Measurements from ENCODE around the gene ELP4. TPM values are rescaled to one million over a fixed set of nuclear protein-coding genes. Genes with fewer than 3 reads are reported as not detected.
"Not testable (repeated sequence)": the region's sequence is repeated elsewhere in the genome, so short reads cannot be mapped to it uniquely, and the experiment has no call there.

ELP4 gene, protein sequence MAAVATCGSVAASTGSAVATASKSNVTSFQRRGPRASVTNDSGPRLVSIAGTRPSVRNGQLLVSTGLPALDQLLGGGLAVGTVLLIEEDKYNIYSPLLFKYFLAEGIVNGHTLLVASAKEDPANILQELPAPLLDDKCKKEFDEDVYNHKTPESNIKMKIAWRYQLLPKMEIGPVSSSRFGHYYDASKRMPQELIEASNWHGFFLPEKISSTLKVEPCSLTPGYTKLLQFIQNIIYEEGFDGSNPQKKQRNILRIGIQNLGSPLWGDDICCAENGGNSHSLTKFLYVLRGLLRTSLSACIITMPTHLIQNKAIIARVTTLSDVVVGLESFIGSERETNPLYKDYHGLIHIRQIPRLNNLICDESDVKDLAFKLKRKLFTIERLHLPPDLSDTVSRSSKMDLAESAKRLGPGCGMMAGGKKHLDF
- 32.4 and 33.0 TPM in 2 replicates for total RNA-seq (2014; rRNA removed; shearing (Covaris generic))

DNA sequence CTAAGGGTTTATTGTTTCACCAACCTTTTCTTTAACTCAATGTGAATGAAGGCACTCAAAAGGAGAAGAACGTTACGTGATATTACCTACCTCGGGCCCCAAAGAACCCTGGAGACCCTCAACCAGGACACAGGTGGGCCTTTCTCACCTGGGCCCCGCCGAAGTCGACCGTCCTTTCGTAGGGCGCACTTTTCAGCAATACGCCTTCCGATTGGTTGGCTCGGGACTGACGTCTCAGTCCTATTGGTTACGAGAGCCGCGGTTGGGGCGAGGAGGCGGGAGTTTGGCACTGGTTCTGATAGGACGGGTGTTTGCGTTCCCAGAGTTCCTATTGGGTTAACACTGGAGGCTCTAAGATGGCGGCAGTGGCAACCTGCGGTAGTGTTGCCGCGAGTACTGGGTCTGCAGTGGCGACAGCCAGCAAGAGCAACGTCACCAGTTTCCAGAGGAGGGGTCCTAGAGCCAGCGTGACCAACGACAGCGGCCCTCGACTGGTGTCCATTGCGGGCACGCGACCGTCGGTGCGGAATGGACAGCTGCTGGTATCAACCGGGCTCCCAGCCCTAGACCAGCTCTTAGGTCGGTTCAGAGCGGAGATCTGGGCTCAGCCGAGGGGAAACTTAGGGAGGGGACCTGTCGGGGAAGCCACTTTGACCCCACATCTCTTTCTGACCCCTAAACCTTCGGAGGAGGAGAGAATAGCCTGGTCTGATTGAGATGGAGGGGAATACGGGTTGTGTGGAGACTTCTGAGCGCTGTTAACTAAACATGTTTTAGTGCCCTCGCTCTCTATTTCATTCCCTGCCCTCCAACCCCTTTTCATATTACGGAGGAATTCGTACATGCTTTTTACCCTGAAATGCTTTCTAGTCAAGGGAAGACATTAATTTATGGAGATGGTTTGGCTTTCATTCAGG is at the start of gene ELP4, which contains the start of gene IMMP1L:
Gene ELP4 (plus strand): TSS at position 339 of the 917 bp plus-strand sequence. CDS start 18 bp downstream, at position 357.
Gene IMMP1L (minus strand): TSS at position 194 of the 917 bp plus-strand sequence. CDS start 46,346 bp downstream, outside the sequence.
- peak; percentile 98 for DNase-seq (ENCODE audit: low spot score)

DNA sequence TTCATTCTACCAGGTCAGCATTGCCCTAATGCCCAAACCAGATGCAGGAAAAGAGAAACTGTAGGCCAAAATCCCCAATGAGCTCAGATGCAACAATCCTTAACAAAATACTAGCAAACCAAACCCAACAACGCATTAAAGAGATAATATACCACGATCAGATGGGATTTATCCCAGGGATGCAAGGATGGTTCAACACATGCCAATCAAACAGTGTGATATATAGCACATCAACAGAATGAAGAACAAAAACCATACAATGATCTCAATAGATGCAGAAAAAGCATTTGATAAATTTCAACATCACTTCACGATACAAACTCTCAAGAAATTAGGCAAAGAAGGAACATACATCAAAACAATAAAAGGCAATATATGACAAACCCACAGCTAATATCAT is 45.1 kb upstream of the ELP4 start:
- no peak for DNase-seq (ENCODE audit: low spot score)

DNA sequence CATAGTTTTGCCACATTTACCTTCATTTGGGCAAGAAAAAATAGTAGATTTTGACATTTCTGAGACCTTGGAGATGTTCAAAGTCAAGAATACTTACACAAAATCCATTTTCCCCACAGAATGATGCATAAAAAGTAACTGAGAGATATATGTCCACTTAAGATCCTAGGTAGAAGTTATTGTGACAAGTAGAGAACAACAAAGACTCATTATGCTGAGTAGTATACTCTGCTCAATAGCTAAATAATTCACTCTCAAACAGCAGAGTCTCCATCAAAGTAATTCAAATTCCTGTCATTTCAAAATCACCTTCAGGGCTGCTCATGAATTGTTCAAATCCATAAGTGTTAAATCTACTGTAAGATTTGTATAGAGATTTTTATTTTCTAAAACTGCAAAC is 35.5 kb upstream of the ELP4 start:
- no peak for DNase-seq (ENCODE audit: low spot score)

DNA sequence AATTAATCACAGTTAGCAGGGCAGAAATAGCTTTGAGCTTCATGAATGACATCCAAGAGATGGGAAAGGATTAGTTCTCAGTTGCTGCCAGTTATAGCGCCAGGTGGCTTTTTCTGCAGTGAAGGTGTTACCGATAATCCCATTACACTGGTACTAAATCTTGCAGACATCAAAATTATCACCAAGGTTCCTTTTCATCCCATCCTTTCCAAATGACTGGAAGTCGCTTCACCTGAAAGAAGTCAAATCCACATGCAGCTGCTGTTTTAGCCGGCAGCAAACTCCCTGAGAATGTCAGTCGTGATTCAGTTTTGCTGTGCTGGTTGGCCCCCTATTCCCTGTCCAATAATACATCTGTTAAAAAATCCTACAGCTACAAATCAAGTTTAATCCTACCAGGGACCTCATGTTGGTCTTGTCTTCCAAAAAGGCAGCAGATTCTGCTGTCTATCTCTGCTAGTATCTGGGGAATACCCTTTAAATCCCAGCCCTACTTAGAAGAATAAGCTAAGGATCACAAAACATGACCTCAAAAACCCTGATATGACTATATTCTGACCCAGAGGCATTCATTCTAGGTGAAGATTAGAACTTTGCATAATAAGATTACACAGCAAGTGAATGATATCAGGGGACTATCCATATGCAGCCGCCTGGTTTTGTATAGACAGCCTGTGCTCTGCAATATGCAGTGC is 31.9 kb upstream of the ELP4 start:
- DNase-seq (ENCODE audit: low spot score) = no peak

DNA sequence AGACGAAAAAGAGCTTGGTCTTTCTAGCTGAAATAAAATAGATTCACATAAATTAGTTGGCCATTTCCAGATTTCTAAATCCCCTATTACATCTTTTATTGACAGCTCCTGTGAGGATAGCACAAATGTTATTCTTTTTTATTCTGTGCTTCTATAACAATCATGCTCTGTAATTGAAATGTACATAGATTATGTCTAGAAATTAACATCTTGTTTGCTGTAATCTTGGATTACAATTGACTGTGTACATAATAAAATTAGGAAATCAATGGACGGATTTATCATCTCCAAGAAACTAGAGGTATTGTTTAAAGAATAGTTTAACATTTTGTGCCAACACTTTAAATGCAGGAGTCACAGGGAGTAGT is 31.4 kb upstream of the ELP4 start:
- DNase-seq (ENCODE audit: low spot score) = no peak

DNA sequence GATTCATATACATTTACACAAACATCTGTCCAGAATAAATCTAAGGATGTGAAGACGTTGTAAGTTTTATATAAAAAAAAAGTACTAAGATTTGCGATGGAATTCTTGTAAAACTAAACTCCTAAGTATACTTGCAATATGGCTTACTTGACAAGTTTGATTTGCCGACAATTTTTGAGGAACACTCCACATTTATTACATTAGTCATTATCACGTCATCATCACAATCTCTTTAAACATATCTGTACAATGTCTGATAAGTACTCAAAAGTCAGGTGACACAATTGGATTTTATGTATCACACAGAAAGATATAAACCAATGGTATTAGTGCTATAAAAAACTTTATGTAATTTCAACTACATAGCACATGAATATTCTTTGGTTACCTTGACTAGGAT is 30.5 kb upstream of the ELP4 start:
- no peak for DNase-seq (ENCODE audit: low spot score)

DNA sequence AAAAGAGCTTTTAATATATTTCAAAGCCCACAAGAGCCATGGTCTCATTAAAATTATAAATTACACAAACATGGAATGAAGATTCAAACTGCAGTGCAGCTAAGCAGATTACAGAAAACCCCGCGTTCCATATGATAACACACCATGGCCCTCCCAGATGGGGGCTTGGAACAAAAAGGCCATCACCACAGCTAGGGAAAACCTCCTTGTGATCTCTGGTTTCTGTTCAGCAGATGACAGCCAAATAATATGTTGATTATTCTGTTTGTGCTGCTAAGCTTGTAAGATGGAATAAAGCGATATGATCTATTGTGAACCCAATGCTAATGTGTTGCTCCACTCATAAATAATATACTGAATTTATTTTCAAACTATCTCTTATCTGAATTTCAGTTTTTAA is 28.6 kb upstream of the ELP4 start:
- no peak for DNase-seq (ENCODE audit: low spot score)

DNA sequence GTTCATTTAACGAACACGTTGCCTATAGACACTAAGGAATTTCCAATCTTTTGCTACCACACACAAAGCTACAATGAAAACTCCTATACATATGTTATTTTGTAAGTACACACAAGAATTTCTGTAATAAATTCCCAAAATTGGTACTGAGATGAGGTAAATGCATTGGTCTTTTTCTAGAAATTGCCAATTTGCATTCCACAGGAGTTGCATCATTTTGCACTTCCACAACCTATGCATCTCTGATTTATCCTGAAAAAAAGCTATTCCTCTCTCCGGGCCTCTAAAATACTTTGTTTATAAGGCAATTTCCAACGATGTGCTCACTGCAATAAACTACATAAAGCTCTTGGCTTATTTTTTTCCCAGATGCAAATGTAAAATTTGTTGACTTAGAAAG is 25.1 kb upstream of the ELP4 start:
- no peak for DNase-seq (ENCODE audit: low spot score)

DNA sequence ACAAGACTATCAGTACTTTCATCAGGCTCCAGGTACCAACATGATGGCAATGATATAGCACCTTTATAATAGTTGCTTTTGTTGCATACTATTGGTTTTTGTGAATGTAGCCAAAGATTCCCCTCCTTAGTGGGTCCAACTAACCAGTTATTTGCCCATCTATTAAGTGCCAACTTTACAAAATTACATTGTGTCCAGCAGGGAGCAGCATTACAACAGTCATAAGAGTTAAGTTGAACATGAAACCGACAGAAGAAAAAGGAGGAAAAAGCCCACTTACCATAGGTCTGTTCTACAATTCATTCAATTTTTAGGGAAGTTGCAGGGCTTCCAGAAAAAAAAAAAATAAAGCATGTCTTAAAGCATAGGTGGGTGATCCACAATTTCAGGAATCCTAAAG is 21.7 kb upstream of the ELP4 start:
- DNase-seq (ENCODE audit: low spot score) = peak; percentile 22

DNA sequence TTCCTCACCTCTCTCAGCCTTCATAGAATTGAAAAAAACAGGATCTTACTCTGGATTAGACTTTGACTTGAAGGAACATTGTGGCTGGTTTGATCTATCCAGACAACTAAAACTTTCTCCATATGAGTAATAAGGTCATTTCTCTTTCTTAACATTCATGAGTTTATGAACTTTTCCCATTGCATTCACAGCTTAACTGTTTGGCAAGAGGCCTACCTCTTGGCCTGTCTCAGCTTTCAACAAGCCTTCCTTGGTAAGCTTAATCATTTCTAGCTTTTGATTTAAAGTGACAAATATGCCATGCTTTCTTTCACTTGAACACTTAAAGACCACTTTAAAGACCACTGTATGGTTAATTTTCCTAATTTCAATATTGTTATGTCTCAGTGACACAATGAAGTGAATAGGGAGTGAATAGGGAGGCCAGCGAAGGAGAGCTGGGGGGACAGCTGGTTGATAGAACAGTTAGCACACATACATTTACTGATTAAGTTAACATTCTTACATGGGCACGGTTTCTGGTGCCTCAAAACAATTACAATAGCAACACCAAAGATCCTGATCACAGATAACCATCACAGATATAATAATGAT is 17.1 kb upstream of the ELP4 start:
- DNase-seq (ENCODE audit: low spot score) = no peak

DNA sequence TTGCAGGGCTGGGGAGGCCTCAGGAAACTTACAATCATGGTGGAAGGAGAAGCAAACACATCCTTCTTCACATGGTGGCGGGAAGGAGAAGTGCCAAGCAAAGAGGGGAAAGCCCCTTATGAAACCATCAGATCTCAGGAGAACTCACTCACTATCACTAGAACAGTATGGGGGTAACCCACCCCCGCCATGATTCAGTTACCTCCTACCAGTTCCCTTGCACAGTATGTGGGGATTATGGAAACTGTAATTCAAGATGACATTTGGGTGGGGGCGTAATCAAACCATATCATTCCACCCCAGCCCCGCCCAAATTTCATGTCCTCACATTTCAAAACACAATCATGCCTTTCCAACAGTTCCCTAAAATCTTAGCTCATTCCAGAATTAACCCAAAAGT is 16.3 kb upstream of the ELP4 start:
- no peak for DNase-seq (ENCODE audit: low spot score)

DNA sequence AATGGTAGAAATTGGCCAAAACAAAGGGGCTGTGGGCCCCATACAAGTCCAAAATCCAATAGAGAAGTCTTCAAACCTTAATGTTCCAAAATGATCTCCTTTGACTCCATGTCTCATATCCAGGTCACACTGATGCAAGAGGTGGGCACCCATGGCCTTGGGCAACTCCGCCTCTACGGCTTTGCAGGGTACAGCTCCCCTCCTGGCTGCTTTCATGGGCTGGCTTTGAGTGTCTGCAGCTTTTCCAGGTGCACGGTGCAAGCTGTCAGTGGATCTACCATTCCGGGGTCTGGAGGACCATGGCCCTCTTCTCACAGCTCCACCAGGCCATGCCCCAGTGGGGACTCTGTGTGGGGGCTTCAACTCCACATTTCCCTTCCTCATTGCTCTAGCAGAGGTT is 15.8 kb upstream of the ELP4 start:
- not testable (repeated sequence) for DNase-seq (ENCODE audit: low spot score)

DNA sequence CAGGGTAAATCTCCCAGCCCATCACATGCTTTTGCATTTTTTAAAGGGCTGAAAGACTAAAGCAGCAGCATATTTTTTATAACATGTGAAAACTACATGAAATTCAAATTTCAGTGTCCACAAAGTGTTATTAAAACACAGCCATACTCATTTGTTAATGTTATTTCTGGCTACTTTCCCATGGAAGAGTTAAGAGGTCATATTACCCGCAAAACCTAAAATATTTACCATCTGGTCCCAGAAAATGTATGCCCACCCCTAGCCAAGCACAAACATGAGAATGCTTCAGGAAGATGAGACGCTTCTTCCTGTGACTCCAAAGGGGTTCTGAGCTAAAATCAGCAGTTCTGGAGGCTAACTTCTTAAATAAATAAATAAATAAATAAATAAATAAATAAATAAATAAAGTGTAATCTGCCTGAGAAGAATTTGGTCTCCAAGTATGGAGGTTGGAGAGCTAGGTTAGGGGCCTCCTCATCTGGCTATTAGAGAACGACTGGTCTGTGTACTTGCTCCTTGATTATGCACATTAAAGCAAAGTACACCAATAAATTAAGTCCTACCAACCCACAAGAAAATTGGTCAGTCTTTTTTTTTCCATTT is 9.9 kb upstream of the ELP4 start:
- no peak for DNase-seq (ENCODE audit: low spot score)

DNA sequence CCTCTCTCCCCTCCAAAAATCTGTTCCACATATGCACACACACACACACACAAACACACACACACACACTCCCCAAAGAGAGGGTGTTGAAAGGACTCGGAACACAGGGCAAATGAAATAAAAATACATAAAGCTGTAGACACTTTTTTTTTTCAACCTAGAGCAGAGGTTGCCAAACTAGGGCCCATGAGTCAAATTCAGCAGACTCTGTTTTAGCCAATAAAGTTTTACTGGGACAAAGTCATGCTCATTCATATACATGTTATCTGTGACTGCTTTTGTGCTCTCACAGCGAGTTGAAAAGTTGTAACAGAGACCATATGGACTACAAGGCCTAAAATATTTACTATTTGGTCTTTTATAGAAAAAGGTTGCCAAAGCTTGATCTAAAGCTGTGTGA is 9.0 kb upstream of the ELP4 start:
- DNase-seq (ENCODE audit: low spot score) = no peak

DNA sequence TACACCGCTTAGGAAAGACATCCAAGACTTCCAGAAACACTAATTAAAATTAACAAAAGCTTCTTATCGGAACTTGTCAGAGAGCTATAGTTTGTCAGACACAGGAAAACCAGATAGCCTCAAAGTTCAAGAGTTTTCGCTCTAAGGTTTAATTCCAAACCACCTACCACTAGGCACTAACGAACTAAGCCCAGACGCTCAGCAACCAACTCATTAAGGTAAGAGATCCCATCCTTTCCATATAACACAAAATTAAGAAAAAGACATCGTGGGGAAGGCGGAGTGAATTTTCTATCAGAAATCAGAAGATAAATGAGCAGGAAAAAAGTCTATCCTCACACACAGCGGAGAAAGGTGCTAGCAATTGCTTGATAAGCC is 527 bp upstream of the ELP4 start:
- no peak for DNase-seq (ENCODE audit: low spot score)

DNA sequence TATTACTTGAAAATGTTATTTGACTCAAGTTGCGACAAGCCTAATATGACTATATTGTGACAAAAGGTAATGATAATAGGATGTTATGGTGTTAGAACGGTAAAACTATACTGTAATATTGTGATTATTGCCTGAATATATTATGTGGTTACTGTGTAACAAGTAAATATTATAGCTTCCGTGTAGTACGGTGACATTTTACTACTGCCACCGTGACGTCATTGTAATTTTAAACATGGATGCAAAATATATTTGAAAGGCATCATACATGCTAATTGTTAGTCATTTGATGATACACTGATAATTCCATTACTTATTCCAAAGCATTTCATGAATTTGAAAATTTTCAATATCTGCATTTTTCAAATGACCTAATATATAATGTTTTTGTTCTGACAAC is 2.5 kb downstream of the ELP4 start:
- DNase-seq (ENCODE audit: low spot score) = no peak

DNA sequence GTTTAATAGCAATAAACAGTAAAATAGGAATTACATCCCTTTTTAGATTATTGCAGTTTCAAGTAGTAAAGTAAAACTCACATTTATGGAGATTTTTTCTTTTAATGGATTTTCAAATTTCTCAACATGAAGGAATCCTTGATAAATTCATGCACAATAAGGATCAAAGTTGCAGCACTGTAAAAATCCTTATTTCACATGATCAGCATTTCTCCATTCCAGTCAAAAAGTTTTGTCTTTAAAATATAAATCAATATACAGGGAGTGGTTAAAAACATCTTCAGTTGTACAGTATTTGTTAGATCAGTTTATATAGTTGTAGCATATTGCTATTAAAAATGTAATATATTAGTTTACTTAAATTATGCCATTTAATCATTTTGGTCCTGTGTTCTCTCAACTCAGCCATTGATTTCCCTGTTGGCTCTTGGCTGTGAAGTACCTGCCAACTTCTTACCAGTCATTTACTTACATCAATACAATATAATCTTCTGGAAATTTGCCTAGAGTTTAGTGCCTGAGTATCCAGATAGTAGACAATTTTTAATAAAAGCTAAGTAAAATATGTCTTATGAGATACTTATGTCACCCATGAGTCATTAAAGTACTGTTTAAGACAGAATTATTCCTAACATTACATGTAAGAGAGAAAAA is 12.1 kb downstream of the ELP4 start:
- DNase-seq (ENCODE audit: low spot score) = no peak

DNA sequence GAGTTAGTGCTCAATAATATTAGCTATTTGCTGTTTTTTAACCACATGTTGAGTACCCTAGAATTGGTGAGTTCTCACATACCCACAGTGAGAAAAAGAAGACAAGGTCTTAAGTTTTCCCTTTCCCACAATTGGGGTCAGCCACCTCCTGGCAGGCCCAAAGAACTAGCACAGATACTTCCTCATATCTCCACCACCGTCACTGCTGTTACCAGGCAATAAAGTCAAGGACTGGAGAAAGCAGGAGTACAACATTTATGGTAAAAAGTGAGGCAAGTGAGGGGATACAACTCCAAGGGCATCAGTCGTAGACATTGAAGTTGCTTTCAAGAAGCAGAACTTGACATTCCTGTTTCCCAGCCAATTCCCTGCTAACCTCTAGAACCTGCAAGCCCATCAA is 19.6 kb downstream of the ELP4 start:
- no peak for DNase-seq (ENCODE audit: low spot score)

DNA sequence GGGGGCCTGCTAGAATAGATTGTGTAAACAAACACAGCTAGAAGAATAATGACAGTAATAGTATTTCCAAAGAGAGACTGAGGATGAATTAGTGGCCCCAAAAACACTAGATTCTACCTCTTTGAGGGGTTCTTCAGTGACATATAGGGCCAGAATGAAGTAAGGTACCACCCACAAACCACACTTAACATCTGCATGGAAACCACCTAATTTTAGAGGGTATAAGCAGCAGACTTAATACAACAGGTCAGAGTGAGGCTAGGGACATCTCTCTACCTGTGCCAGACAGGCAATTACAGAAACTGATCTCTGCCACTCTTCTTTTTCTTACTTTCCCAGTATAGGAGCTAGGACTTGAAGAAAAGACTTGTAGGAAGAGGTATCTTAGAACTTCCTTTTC is 20.1 kb downstream of the ELP4 start:
- no peak for DNase-seq (ENCODE audit: low spot score)

DNA sequence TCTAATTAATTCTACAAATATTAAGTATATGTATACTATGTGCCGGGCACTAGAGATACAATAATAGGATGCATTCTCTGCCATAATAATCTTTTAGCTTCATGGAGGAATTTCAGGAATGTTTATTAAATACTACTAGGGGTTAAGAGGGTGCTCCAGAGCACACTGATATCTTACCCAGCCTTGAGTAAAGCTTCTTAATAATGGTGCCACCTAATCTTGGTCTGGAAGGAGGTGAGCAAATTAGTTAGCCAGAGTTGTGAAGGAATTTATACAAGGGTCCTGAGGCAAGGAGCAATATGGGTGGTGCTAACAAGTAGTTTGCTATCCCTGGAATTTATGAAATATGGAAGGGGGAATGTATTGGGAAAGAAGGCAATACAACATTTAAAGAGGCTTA is 21.7 kb downstream of the ELP4 start:
- no peak for DNase-seq (ENCODE audit: low spot score)

DNA sequence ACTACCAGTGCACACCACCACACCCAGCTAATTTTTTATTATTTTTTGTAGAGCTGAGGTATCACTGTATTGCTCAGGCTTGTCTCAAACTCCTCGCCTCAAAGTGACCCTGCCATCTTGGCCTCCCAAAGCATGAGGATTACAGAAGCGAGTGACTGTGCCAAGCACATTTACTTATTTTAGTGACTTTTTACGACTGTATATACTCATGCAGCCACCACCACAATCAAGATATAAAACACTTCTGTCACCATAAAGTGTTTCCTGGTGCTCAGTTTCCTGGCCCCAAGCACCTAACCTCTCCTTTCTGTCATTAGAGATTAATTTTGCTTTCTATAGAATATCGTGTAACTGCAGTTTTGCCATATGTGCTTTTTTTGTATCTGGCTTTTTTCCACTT is 25.9 kb downstream of the ELP4 start:
- no peak for DNase-seq (ENCODE audit: low spot score)
